IPS-20b (cell line): ENCODE results near the gene OR10A7.

Source experiments
- H3K27ac ChIP-seq: one replicate; pipeline ENCODE4 v1.5.1; 2013; ENCODE audit warnings: low read length
- H3K27me3 ChIP-seq: 2 replicates; pipeline ENCODE4 v1.6.1; 2013; ENCODE audit warnings: mild to moderate bottlenecking, low read length, inconsistent platforms; ENCODE audit not compliant: insufficient read depth
- H3K36me3 ChIP-seq: 2 replicates; pipeline ENCODE4 v1.6.1; 2013; ENCODE audit warnings: low read depth, mild to moderate bottlenecking, inconsistent platforms, low read length, moderate library complexity; ENCODE audit not compliant: insufficient read depth
- H3K4me1 ChIP-seq: 2 replicates; pipeline ENCODE4 v1.6.1; 2013; ENCODE audit warnings: mild to moderate bottlenecking, control low read depth, inconsistent platforms, low read length, moderate library complexity; ENCODE audit not compliant: insufficient read depth
- H3K4me3 ChIP-seq: 2 replicates; pipeline ENCODE4 v1.5.1; 2013; ENCODE audit warnings: mild to moderate bottlenecking, low read length, inconsistent platforms
- H3K9ac ChIP-seq: 2 replicates; pipeline ENCODE4 v1.6.1; 2013; ENCODE audit warnings: low read depth, mild to moderate bottlenecking, inconsistent platforms, low read length, moderate library complexity
- H3K9me3 ChIP-seq: 2 replicates; pipeline ENCODE4 v1.6.1; 2013; ENCODE audit warnings: mild to moderate bottlenecking, low read depth, low read length, inconsistent platforms; ENCODE audit not compliant: insufficient read depth

OR10A7 gene

DNA sequence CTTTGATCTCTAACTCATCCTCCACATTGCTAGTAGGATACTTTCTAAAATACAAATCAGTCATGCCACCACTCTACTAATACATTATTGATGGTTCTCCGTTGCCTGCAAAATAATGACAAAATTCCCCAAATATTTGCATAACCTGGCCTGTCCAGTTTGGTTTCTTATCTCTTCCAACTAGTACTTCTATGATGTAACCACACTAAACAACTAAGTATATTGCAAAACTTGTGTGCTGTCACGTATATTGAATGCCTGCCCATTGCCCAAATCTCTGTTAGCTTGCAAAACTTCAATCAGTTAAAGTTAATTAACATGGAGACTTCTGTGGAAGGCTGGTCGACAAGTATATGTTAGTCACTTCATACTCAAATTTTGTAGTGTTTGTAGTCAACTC, 30.1 kb downstream of the OR10A7 start:
- H3K4me3 ChIP-seq: no peak overlapping the region
- no peaks in the 10 kb centered on the region for H3K36me3 ChIP-seq
- H3K27me3 ChIP-seq: no peaks in the 10 kb centered on the region
- H3K4me1 ChIP-seq: no peaks in the 10 kb centered on the region
- H3K9me3 ChIP-seq: no peaks in the 10 kb centered on the region
- H3K9ac ChIP-seq: no peak overlapping the region
- no peak overlapping the region for H3K27ac ChIP-seq

DNA sequence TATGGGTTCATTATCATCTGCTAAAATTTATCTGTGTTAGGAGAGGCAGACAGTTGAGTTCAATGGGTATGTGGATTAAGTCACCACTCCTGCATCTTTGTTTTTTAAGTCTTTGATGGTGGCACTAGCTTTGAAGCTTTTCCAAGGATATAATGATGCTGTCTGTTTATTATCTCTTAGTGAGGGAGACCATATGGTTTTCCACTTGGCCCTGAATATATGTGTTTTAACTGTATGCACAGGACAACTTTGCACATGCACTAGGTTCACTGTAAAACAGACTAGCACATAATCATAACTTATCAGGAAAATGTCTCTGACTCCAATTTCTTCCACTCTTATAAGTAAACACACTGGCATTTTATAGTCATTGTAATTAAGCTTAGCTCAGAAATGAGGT, 32.5 kb downstream of the OR10A7 start:
- H3K9ac ChIP-seq: no peak overlapping the region
- no peak overlapping the region for H3K27ac ChIP-seq
- no peaks in the 10 kb centered on the region for H3K27me3 ChIP-seq
- H3K4me1 ChIP-seq: no peaks in the 10 kb centered on the region
- no peak overlapping the region for H3K4me3 ChIP-seq
- no peaks in the 10 kb centered on the region for H3K36me3 ChIP-seq
- H3K9me3 ChIP-seq: no peaks in the 10 kb centered on the region

DNA sequence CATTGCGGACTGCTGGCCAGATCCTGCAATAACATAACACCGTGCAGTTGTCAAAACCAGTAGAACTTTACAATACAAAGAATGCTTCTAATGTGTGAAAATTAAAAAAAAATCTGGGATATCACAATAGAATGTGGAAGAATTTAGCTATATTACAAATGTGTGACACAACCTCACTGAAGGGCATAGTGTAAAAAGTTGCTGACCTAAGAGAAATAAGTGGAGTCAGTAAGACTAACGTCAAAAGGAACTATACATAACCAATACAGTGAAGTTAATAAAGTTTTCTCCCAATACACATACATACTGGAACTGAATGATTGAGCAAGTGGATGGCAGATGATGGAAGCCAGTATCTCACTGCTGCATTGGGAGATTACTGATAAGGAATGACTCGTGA, 36.0 kb downstream of the OR10A7 start:
- no peak overlapping the region for H3K4me3 ChIP-seq
- no peaks in the 10 kb centered on the region for H3K27me3 ChIP-seq
- H3K4me1 ChIP-seq: no peaks in the 10 kb centered on the region
- no peak overlapping the region for H3K27ac ChIP-seq
- no peak overlapping the region for H3K9ac ChIP-seq
- no peaks in the 10 kb centered on the region for H3K36me3 ChIP-seq
- H3K9me3 ChIP-seq: no peaks in the 10 kb centered on the region

DNA sequence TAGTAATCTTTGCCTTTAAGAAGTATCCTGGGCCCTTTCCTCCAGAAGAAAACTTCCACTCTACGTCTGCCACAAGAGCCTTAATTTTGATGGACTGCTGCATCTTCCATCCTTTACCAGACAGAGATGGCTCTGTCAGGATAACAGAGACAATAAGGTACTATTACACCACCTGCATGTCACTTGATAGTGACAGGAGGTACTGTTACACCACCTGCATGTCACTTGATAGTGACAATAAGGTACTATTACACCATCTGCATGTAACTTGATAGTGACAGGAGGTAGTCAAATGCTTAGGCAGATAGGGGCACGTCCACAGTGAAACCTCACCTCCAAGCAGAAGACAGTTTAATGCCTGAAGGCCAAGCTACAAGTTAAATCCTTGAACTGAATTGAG, 37.5 kb downstream of the OR10A7 start:
- no peaks in the 10 kb centered on the region for H3K4me1 ChIP-seq
- no peaks in the 10 kb centered on the region for H3K9me3 ChIP-seq
- no peak overlapping the region for H3K4me3 ChIP-seq
- H3K36me3 ChIP-seq: no peaks in the 10 kb centered on the region
- no peak overlapping the region for H3K27ac ChIP-seq
- H3K9ac ChIP-seq: no peak overlapping the region
- H3K27me3 ChIP-seq: no peaks in the 10 kb centered on the region
